GM10248 (cell line): ENCODE data around the gene SLC10A7.

ENCODE experiments used
- CTCF ChIA-PET: fragments of 300-600 bp; sonication (Branson Sonifier 250); formaldehyde crosslinking; extraction: SDS; loops from one replicate; lab custom pipeline; 2021; ENCODE audit warnings: antibody characterized with exemption; lab: Yijun Ruan, JAX
- POLR2A ChIA-PET: fragments of 350-650 bp; sonication (Branson Sonifier 250); formaldehyde crosslinking; extraction: SDS; loops from one replicate; lab custom pipeline; 2020; ENCODE audit warnings: antibody characterized with exemption; lab: Yijun Ruan, JAX
- DNase-seq: peaks from one replicate; pipeline ENCODE4 v3.0.0; 2012; ENCODE audit errors: extremely low spot score
- TF ChIP-seq, protein P1 (sequence below): IDR thresholded peaks from 2 replicates; pipeline ENCODE4 v1.5.1; 2012; ENCODE audit warnings: mild to moderate bottlenecking, low read depth; ENCODE audit errors: extremely low read depth, missing control alignments, control extremely low read depth

The SLC10A7 gene

DNA sequence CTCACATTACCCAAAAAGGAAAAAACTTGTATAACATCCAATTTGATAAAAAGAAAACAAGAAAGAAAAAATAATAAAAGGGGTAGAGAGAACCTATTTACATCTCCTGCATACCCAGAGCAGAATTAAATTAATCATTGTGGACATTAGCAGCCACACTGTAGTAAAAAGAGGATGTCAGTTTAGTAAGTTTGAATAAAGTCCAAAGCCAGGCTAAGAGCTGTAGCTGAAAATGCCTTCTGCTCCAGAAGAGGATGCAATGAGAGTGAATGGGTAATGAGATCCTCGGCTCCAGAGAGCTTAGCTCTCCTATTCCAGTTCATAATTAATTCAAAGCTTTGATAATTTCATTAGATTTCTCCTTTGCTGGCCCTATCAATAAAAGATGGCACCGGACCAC lies 78.2 kb downstream of the SLC10A7 start:
- DNase-seq: no peak
- CTCF ChIA-PET: interaction anchor here (0.9 to 3.0 kb wide), 5 partner anchors 10 to 34 kb away, joined by 3 to 11 read pairs (median 4); no protein-coding TSS in a partner anchor
- TF ChIP-seq, protein P1, sequence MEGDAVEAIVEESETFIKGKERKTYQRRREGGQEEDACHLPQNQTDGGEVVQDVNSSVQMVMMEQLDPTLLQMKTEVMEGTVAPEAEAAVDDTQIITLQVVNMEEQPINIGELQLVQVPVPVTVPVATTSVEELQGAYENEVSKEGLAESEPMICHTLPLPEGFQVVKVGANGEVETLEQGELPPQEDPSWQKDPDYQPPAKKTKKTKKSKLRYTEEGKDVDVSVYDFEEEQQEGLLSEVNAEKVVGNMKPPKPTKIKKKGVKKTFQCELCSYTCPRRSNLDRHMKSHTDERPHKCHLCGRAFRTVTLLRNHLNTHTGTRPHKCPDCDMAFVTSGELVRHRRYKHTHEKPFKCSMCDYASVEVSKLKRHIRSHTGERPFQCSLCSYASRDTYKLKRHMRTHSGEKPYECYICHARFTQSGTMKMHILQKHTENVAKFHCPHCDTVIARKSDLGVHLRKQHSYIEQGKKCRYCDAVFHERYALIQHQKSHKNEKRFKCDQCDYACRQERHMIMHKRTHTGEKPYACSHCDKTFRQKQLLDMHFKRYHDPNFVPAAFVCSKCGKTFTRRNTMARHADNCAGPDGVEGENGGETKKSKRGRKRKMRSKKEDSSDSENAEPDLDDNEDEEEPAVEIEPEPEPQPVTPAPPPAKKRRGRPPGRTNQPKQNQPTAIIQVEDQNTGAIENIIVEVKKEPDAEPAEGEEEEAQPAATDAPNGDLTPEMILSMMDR: no peak
- POLR2A ChIA-PET: no interaction called here

DNA sequence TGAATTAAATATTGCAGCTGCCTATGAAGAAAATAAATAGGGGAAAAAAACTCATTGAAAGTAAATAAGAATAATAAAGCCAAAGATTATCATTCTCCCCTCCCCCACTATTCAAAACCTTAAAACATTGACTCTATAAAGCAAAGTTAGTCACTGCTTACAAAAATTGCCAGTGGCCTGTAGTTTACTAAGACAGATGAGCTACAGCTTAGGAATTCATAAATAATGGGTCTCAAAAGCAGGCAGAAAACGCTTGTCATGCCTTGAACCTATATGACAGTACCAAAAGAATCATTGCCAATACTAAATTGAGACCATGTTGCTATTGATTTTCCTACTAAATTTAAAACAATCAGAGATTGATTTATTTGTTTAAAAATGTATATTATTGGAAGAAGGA lies 78.9 kb downstream of the SLC10A7 start:
- POLR2A ChIA-PET: no interaction called here
- CTCF ChIA-PET: interaction anchor here (0.9 to 3.0 kb wide), 4 partner anchors 9 to 35 kb away, joined by 3 to 11 read pairs (median 4); no protein-coding TSS in a partner anchor
- DNase-seq: no peak
- TF ChIP-seq, protein P1: no peak

DNA sequence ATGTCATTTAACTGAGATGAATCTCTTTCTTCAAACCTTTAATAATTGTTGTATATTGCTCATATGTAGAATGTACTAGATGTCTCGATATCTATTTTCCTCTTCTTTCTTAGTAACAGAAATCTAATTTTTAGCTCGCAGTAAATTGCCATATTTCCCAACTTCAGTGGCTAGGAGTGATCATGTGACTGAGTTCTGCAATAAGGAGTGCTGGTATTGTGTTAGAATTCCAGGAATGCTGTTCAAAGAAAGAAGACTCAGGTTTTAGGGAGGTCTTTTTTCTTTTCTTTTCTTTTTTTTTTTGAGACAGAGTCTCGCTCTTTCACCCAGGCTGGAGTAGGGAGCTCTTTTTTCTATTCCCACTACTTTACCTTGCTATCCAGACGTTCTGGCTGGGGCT lies 81.7 kb downstream of the SLC10A7 start:
- ChIA-PET POLR2A (no interaction called here), CTCF (interaction anchor here (1.3 kb wide), 1 partner anchor 10 kb away, joined by 3 read pairs; no protein-coding TSS in a partner anchor)
- DNase-seq: no peak
- TF ChIP-seq, protein P1: no peak

DNA sequence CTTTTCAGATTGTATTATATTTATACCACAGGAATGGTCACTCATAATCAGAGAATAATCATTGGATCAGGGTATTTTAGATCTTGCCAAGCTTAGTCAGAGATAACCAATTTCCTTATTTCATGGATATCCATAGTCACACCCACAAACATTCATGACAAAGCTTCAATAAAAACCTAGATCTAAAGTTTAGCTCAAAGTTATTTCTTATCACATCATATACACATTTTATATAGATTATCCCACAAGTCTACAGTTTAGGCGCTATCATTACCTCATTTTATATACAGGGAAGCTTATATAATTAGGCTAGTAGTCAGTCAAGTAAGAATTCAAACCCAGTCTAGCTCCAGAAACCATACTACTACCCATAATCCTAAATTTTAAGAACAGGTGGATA lies 82.3 kb downstream of the SLC10A7 start:
- TF ChIP-seq, protein P1: no peak
- CTCF ChIA-PET: interaction anchor here (1.3 kb wide), 1 partner anchor 10 kb away, joined by 3 read pairs; no protein-coding TSS in a partner anchor
- POLR2A ChIA-PET: no interaction called here
- no peak for DNase-seq

DNA sequence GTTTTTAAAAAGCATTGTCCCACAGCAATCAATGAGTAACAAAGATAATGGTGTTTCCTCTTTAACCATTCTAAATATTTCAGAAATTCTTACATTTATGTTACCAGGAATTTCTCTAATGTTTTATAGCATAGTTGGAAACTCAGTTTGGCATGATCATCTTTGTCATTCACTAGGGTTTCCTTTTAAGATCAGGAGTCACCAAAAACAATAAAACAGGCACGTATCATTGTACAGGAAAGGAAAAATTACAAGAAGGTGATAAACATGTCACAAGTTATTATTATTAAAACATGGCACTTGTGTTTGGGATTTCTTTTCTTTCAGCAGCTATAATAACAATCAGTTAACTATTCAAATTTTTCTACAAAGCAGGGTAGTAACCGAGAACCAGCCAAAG lies 84.0 kb downstream of the SLC10A7 start:
- CTCF ChIA-PET: no interaction called here
- DNase-seq: no peak
- POLR2A ChIA-PET: no interaction called here
- TF ChIP-seq, protein P1: no peak

DNA sequence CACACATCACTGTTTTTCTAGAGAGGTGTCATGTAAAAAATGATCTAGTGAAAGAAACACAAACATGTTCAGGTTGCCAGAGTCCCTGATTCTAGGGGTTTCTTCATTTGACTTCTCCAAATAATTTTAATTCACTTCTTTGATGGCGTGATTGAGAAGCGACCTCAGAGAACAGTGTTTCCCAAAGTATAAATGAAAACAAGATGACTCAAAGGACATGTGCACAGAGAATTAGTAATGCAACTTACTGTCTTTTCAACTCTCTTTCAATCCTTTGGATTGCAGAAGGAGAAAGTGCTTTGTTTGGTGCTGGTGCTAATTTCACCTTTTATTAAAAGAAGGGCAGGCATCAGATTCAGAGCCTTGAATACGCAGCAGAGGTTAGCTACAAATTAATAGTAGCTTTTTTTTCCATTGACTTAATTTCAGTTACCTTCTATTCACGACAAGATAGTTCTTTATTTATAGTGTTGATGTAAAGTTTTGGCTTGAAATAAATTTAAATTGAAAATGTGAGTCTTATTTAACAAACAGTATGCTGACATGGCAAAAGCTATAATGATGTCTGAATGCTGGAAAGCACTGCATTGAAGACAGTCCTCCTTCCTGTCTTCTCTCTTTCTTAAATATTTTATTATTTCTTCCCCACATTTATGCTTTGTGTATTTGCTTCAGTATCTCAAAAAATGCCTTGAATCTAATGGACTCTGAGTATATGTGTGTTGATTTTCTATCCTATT lies 85.1 kb downstream of the SLC10A7 start:
- TF ChIP-seq, protein P1: no peak
- CTCF ChIA-PET: no interaction called here
- POLR2A ChIA-PET: no interaction called here
- DNase-seq: no peak
